Tibial nerve (tissue), 4 donors: ENCODE measurements around the gene PBRM1. TPM values are rescaled to one million over a fixed set of nuclear protein-coding genes. Genes with fewer than 3 reads are reported as not detected.

Experiments used
- DNase-seq, 2 donors: peaks; one replicate each; pipeline ENCODE4 v3.0.0-alpha.2; 2019; ENCODE audit warnings: low spot score in 2 of 2
- H3K27ac ChIP-seq, 4 donors: fragments of 200-600 bp; sonication (generic) in 3 of 4; one replicate each; pipeline ENCODE4 v1.5.1; 2017 to 2019; ENCODE audit warnings: mild to moderate bottlenecking in 1 of 4
- H3K27me3 ChIP-seq, 2 donors: fragments of 200-600 bp; sonication (generic) in 1 of 2; one replicate each; pipeline versions ENCODE4 v1.5.1 to v1.6.0; 2017 to 2019
- H3K36me3 ChIP-seq, 3 donors: fragments of 200-600 bp; sonication (generic); one replicate each; pipeline ENCODE4 v1.5.1; 2018 to 2019
- H3K4me1 ChIP-seq, 4 donors: fragments of 200-600 bp; sonication (generic) in 3 of 4; one replicate each; pipeline ENCODE4 v1.5.1; 2017 to 2019
- H3K4me3 ChIP-seq, 4 donors: fragments of 200-600 bp; sonication (generic) in 3 of 4; one replicate each; pipeline ENCODE4 v1.5.1; 2017 to 2019; ENCODE audit warnings: mild to moderate bottlenecking in 1 of 4, moderate library complexity in 1 of 4
- H3K9me3 ChIP-seq, 4 donors: fragments of 200-600 bp; sonication (generic) in 3 of 4; one replicate each; pipeline ENCODE4 v1.5.1; 2017 to 2019
- CTCF ChIP-seq, 5 experiments: fragments of 200-600 bp in 3 of 5; fragments of 450-650 bp in 2 of 5; sonication (generic) in 3 of 5; IDR thresholded peaks; one replicate each; pipeline ENCODE4 v1.5.1; 2016 to 2019; ENCODE audit warnings: antibody characterized with exemption in 5 of 5, mild to moderate bottlenecking in 3 of 5, moderate library complexity in 2 of 5
- EP300 ChIP-seq, 2 donors: sonication (generic); formaldehyde crosslinking; IDR thresholded peaks; one replicate each; pipeline ENCODE4 v1.6.1; 2017; ENCODE audit warnings: antibody characterized with exemption in 2 of 2, mild to moderate bottlenecking in 1 of 2
- POLR2A ChIP-seq, 2 donors: fragments of 450-650 bp; IDR thresholded peaks; one replicate each; pipeline ENCODE4 v1.6.1; 2017; ENCODE audit warnings: antibody characterized with exemption in 2 of 2, mild to moderate bottlenecking in 2 of 2, moderate library complexity in 2 of 2
- WGBS, 2 donors: methylation state at CpG; one replicate each; pipeline ENCODE4 v1.1.5; 2018; 5-methylcytosine and 5-hydroxymethylcytosine counted together
- total RNA-seq, 4 donors: library from RNA; depleted of rRNA; stranded (reverse); fragments of >200 nt; gene quantifications; one replicate each; pipeline ENCODE4 v1.1.0, GENCODE V29; 2016

Gene PBRM1
- total RNA-seq, 4 donors from 2014 or later: 87.0 to 123 (median 114) TPM

GRCh38 chr3:52539010-52539653 lies 146.6 kb downstream of the PBRM1 start:
- Histone ChIP-seq H3K4me3 (no peak overlapping the region), H3K9me3 (no peaks in the 10 kb centered on the region), H3K36me3 (peaks cover 0 to 25% (median 0%) of the 10 kb centered on the region in 3 donors), H3K27me3 (no peaks in the 10 kb centered on the region), H3K27ac (peak overlapping the region in 1 of 4 donors; percentile 15), H3K4me1 (peaks cover 0 to 53% (median 23%) of the 10 kb centered on the region in 4 donors)
- WGBS, 2 donors: 80 to 82% methylated on average over 5 of the region's 5 CpGs
- no peak for DNase-seq
- TF ChIP-seq POLR2A (IDR thresholded peaks at IDR 0.05) (no peak), EP300 (IDR thresholded peaks at IDR 0.05) (no peak), CTCF (IDR thresholded peaks at IDR 0.05) (no peak)

- H3K27me3 ChIP-seq: no peaks in the 10 kb centered on the region
- H3K27ac ChIP-seq: peak overlapping the region in 3 of 4 donors; percentile 83 to 90 (median 84)
- H3K9me3 ChIP-seq: no peaks in the 10 kb centered on the region
- H3K4me1 ChIP-seq: peaks cover 0 to 57% (median 28%) of the 10 kb centered on the region in 4 donors
- DNase-seq: no peak
- H3K4me3 ChIP-seq: peak overlapping the region; percentile 53 to 83 (median 70)
- no peak for TF ChIP-seq EP300 (IDR thresholded peaks at IDR 0.05)
- no peak for TF ChIP-seq POLR2A (IDR thresholded peaks at IDR 0.05)
- no peak for TF ChIP-seq CTCF (IDR thresholded peaks at IDR 0.05)
- WGBS, 2 donors: 75 to 79% methylated on average over 7 of the region's 7 CpGs
- peaks cover 0 to 18% (median 0%) of the 10 kb centered on the region in 3 donors for H3K36me3 ChIP-seq
Observed at GRCh38 chr3:52537726-52538421, 147.8 kb downstream of the PBRM1 start.

- H3K27me3 ChIP-seq: no peaks in the 10 kb centered on the region
- peaks cover 0 to 15% (median 0%) of the 10 kb centered on the region in 3 donors for H3K36me3 ChIP-seq
- no peak for TF ChIP-seq CTCF (IDR thresholded peaks at IDR 0.05)
- no peak for TF ChIP-seq POLR2A (IDR thresholded peaks at IDR 0.05)
- no peak for TF ChIP-seq EP300 (IDR thresholded peaks at IDR 0.05)
- DNase-seq: no peak
- H3K9me3 ChIP-seq: no peaks in the 10 kb centered on the region
- peaks cover 0 to 64% (median 31%) of the 10 kb centered on the region in 4 donors for H3K4me1 ChIP-seq
- peak overlapping the region; percentile 53 to 83 (median 70) for H3K4me3 ChIP-seq
- peak overlapping the region; percentile 7 to 90 (median 84) for H3K27ac ChIP-seq
- 0 to 5% methylated on average over 6 of the region's 6 CpGs for WGBS, 2 donors
Observed at GRCh38 chr3:52537165-52537620, 148.5 kb downstream of the PBRM1 start.

- Histone ChIP-seq H3K4me3 (peak within 1 kb of the TSS; percentile 53 to 83 (median 70)), H3K9me3 (no peaks in the 10 kb centered on the region), H3K36me3 (peaks cover 0 to 8% (median 0%) of the 10 kb centered on the region in 3 donors), H3K4me1 (peaks cover 0 to 70% (median 31%) of the 10 kb centered on the region in 4 donors), H3K27me3 (no peaks in the 10 kb centered on the region), H3K27ac (peak within 1 kb of the TSS; percentile 7 to 93 (median 86))
- TF ChIP-seq POLR2A (IDR thresholded peaks at IDR 0.05): peak; percentile 99 to 100
- TF ChIP-seq EP300 (IDR thresholded peaks at IDR 0.05): peak; percentile 89 to 100
- peak in 2 of 5 experiments; percentile 36 to 48 for TF ChIP-seq CTCF (IDR thresholded peaks at IDR 0.05)
- peak; percentile 94 to 95 for DNase-seq
- WGBS, 2 donors: 0% methylated on average over 38 to 56 of the region's 65 CpGs
Observed at GRCh38 chr3:52536369-52537164, 149.1 kb downstream of the PBRM1 start, which contains the start of gene UQCC5. TSS of gene UQCC5 (plus strand) at chr3:52536605. CDS start at chr3:52536756, 151 bp downstream.
